ENCODE measurements around the gene GPBP1L1. TPM values are rescaled to one million over a fixed set of nuclear protein-coding genes. Genes with fewer than 3 reads are reported as not detected.

GPBP1L1 gene
- total and polyA plus RNA-seq, 9 of the 15 experiments (the other 6 are each of a cell fraction or from before 2014, with no cell fraction given), result 86.0 to 216 (median 138) TPM

GRCh38 chr1:45687014-45687753 lies 851 bp upstream of the GPBP1L1 start (continued):
- TF ChIP-seq CHAMP1 (IDR thresholded peaks at IDR 0.05) (no peak; the same call in 1 of the 2 replicates), PRPF4 (IDR thresholded peaks at IDR 0.05; ENCODE audit: insufficient read depth, low read depth, low read length, poor library complexity, severe bottlenecking) (no peak), THRB (CRISPR knock-in tag; conservative IDR thresholded peaks at IDR 0.05) (0 out of 2 replicates have a peak, but pooled peaks have one; percentile 7), SMAD2 (IDR thresholded peaks at IDR 0.05; ENCODE audit: low read depth, low read length) (no peak), ZNF217 (CRISPR knock-in tag; IDR thresholded peaks at IDR 0.05) (no peak), POLR2AphosphoS5 (IDR thresholded peaks at IDR 0.05; ENCODE audit: control insufficient read depth, insufficient read depth, low read depth, low read length) (peak; percentile 98), ZNF644 (tag; IDR thresholded peaks at IDR 0.05; ENCODE audit: low read depth) (peak; percentile 98), NFIX (CRISPR knock-in tag; IDR thresholded peaks at IDR 0.05; ENCODE audit: low read depth) (no peak), JUNB (CRISPR knock-in tag; conservative IDR thresholded peaks at IDR 0.05) (no peak), LARP7 (IDR thresholded peaks at IDR 0.05) (0 out of 2 replicates have a peak, but pooled peaks have one; percentile 45), CREB3 (tag; conservative IDR thresholded peaks at IDR 0.05; ENCODE audit: low read depth) (no peak), SRSF3 (IDR thresholded peaks at IDR 0.05; ENCODE audit: insufficient read depth, low read length) (no peak), ZNF143 (CRISPR knock-in tag; IDR thresholded peaks at IDR 0.05) (peak; percentile 99), BCOR (IDR thresholded peaks at IDR 0.05) (peak; percentile 61; the same call in 1 of the 2 replicates), MECOM (CRISPR knock-in tag; IDR thresholded peaks at IDR 0.05) (0 out of 2 replicates have a peak, but pooled peaks have one; percentile 43), EZH2 (IDR thresholded peaks at IDR 0.05; ENCODE audit: borderline replicate concordance, low read depth, low read length) (no peak), CHD4 (IDR thresholded peaks at IDR 0.05; ENCODE audit: insufficient read depth, insufficient replicate concordance, low read depth, low read length, poor library complexity, severe bottlenecking) (no peak), ZNF280A (IDR thresholded peaks at IDR 0.05; ENCODE audit: low read depth, partially characterized antibody) (peak; percentile 47), CGGBP1 (CRISPR knock-in tag; IDR thresholded peaks at IDR 0.05) (peak; percentile 45; the same call in 1 of the 2 replicates), ZKSCAN1 (IDR thresholded peaks at IDR 0.05; ENCODE audit: low read depth, low read length) (no peak), CCNT2 (IDR thresholded peaks at IDR 0.05; ENCODE audit: borderline replicate concordance, extremely low read depth, insufficient read length, low read depth, low read length) (peak; percentile 83)

Data from K562 (cell line).